HL-60 (cell line): ENCODE measurements around the gene FAM53A.

Source experiments
- CTCF ChIP-seq: IDR thresholded peaks from one replicate; pipeline ENCODE4 v1.5.1; 2011; ENCODE audit warnings: low read length, control low read depth, inconsistent platforms; ENCODE audit not compliant: insufficient read depth
- POLR2AphosphoS5 ChIP-seq: IDR thresholded peaks from 2 replicates; pipeline ENCODE4 v1.6.1; 2012; ENCODE audit warnings: low read depth

GRCh38 chr4:1629699-1630083, 54.4 kb downstream of the FAM53A start:
- TF ChIP-seq CTCF (no peak), POLR2AphosphoS5 (no peak)
